ENCODE results near the gene XKR3.
"Not testable (repeated sequence)": the region's sequence is repeated elsewhere in the genome, so short reads cannot be mapped to it uniquely, and the experiment has no call there.

The XKR3 gene

GRCh38 chr22:16747266-16748159 is 77.7 kb downstream of the XKR3 start:
- not testable (repeated sequence) for DNase-seq (ENCODE audit: low read depth)

- DNase-seq (ENCODE audit: low read depth): not testable (repeated sequence)
Observed at GRCh38 chr22:16734271-16734670, 90.9 kb downstream of the XKR3 start.

Measured in GM04503 (cell line).